Neural cell (in vitro differentiated cells): ENCODE results near the gene NINJ1. TPM values are rescaled to one million over a fixed set of nuclear protein-coding genes. Genes with fewer than 3 reads are reported as not detected.

Source experiments
- H2AFZ ChIP-seq: fragments of 200-600, 300-800 bp; sonication (generic), shearing (Covaris generic); 2 replicates; pipeline ENCODE4 v1.6.0; 2014; ENCODE audit warnings: low read depth, mild to moderate bottlenecking, antibody characterized with exemption, low read length, moderate library complexity
- H3F3A ChIP-seq: fragments of 200-600 bp; shearing (Covaris generic); 2 replicates; pipeline ENCODE4 v1.6.1; 2016; ENCODE audit warnings: mild to moderate bottlenecking, moderate library complexity, mixed read lengths, antibody characterized with exemption, low read length; ENCODE audit not compliant: insufficient read depth, poor library complexity, severe bottlenecking
- H3K27ac ChIP-seq: fragments of 200-600, 300-800 bp; sonication (generic), shearing (Covaris generic); 2 replicates; pipeline ENCODE4 v1.5.1; 2014; ENCODE audit warnings: mild to moderate bottlenecking, low read length, moderate library complexity
- H3K27me3 ChIP-seq: fragments of 300-800, 200-600 bp; sonication (generic), shearing (Covaris generic); 2 replicates; pipeline ENCODE4 v1.6.0; 2014; ENCODE audit warnings: mild to moderate bottlenecking, low read depth, low read length, moderate library complexity; ENCODE audit not compliant: insufficient read depth
- H3K36me3 ChIP-seq: fragments of 300-800, 200-600 bp; sonication (generic), shearing (Covaris generic); 2 replicates; pipeline ENCODE4 v1.5.1; 2014; ENCODE audit warnings: mild to moderate bottlenecking, antibody characterized with exemption, low read length, moderate library complexity; ENCODE audit not compliant: insufficient read depth
- H3K4me2 ChIP-seq: fragments of 300-800, 200-600 bp; sonication (generic), shearing (Covaris generic); 2 replicates; pipeline ENCODE4 v1.6.0; 2014; ENCODE audit warnings: mild to moderate bottlenecking, low read length
- H3K4me3 ChIP-seq: fragments of 300-800, 200-600 bp; sonication (generic), shearing (Covaris generic); 2 replicates; pipeline ENCODE4 v1.5.1; 2014; ENCODE audit warnings: mild to moderate bottlenecking, low read length, moderate library complexity
- H3K79me2 ChIP-seq: fragments of 200-600 bp; shearing (Covaris generic); replicated peaks from 2 replicates; pipeline ENCODE4 v1.6.0; 2014; ENCODE audit warnings: mild to moderate bottlenecking, low read length, moderate library complexity; ENCODE audit not compliant: insufficient read depth
- H3K9ac ChIP-seq: fragments of 300-800, 200-600 bp; sonication (generic), shearing (Covaris generic); 2 replicates; pipeline ENCODE4 v1.6.1; 2016; ENCODE audit warnings: mild to moderate bottlenecking, low read length, mixed read lengths
- H3K9me2 ChIP-seq: fragments of 200-600 bp; shearing (Covaris generic); 2 replicates; pipeline ENCODE4 v1.6.1; 2016; ENCODE audit warnings: mild to moderate bottlenecking, low read length, mixed read lengths; ENCODE audit not compliant: insufficient read depth
- H3K9me3 ChIP-seq: fragments of 200-600, 300-800 bp; sonication (generic), shearing (Covaris generic); 2 replicates; pipeline ENCODE4 v1.6.1; 2016; ENCODE audit warnings: mild to moderate bottlenecking, mixed run types, low read length, moderate library complexity, mixed read lengths
- H4K20me1 ChIP-seq: fragments of 200-600 bp; shearing (Covaris generic); 2 replicates; pipeline ENCODE4 v1.6.1; 2016; ENCODE audit warnings: mild to moderate bottlenecking, mixed run types; ENCODE audit not compliant: insufficient read depth
- CTCF ChIP-seq: fragments of 450-650 bp; IDR thresholded peaks from 2 replicates; pipeline ENCODE4 v1.5.1; 2014; ENCODE audit warnings: antibody characterized with exemption, mild to moderate bottlenecking, moderate library complexity; ENCODE audit not compliant: poor library complexity, severe bottlenecking
- EP300 ChIP-seq: fragments of 450-650 bp; conservative IDR thresholded peaks from 2 replicates; pipeline ENCODE4 v1.6.1; 2014; ENCODE audit warnings: antibody characterized with exemption, mild to moderate bottlenecking, moderate library complexity; ENCODE audit not compliant: poor library complexity, severe bottlenecking
- EZH2 ChIP-seq: fragments of 200-600, 300-800 bp; shearing (Covaris generic), sonication (generic); IDR thresholded peaks from 2 replicates; pipeline ENCODE4 v1.6.1; 2014; ENCODE audit warnings: antibody characterized with exemption, low read length, borderline replicate concordance, mild to moderate bottlenecking; ENCODE audit not compliant: insufficient read depth, poor library complexity, severe bottlenecking
- MXI1 ChIP-seq: fragments of 450-650 bp; conservative IDR thresholded peaks from 2 replicates; pipeline ENCODE4 v1.6.1; 2014; ENCODE audit warnings: antibody characterized with exemption, mild to moderate bottlenecking; ENCODE audit not compliant: poor library complexity, severe bottlenecking
- POLR2AphosphoS5 ChIP-seq: IDR thresholded peaks from 2 replicates; pipeline ENCODE4 v1.6.1; 2012
- RAD21 ChIP-seq: fragments of 450-650 bp; conservative IDR thresholded peaks from 2 replicates; pipeline ENCODE4 v1.6.1; 2014; ENCODE audit warnings: antibody characterized with exemption, mild to moderate bottlenecking, moderate library complexity
- REST ChIP-seq: IDR thresholded peaks from 2 replicates; pipeline ENCODE4 v1.6.1; 2012; ENCODE audit warnings: borderline replicate concordance
- SMC3 ChIP-seq: fragments of 450-650 bp; conservative IDR thresholded peaks from 2 replicates; pipeline ENCODE4 v1.6.1; 2014; ENCODE audit warnings: antibody characterized with exemption, mild to moderate bottlenecking, moderate library complexity; ENCODE audit not compliant: poor library complexity
- TAF1 ChIP-seq: IDR thresholded peaks from 2 replicates; pipeline ENCODE4 v1.6.1; 2012; ENCODE audit warnings: low read depth
- polyA plus RNA-seq: library from polyadenylated mRNA; depleted of rRNA; stranded (reverse); fragments of >200 nt; gene quantifications from 2 replicates; pipeline ENCODE4 v1.2.3, GENCODE V29; 2014

Gene NINJ1
- polyA plus RNA-seq, 1 donor from 2014 or later, result 2.7 TPM

- H3K4me3 ChIP-seq, result no peak overlapping the region
- H3K9me2 ChIP-seq, result no peaks in the 10 kb centered on the region
- no peak for TF ChIP-seq RAD21
- no peak for TF ChIP-seq EZH2
- no peak for TF ChIP-seq MXI1
- no peak for TF ChIP-seq CTCF
- no peak for TF ChIP-seq REST
- TF ChIP-seq TAF1, result no peak
- no peak for TF ChIP-seq EP300
- TF ChIP-seq SMC3, result no peak
- TF ChIP-seq POLR2AphosphoS5, result no peak
- no peaks in the 10 kb centered on the region for H3F3A ChIP-seq
- H3K9ac ChIP-seq, result no peak overlapping the region
- H2AFZ ChIP-seq, result no peak overlapping the region
- H3K27ac ChIP-seq, result no peak overlapping the region
- H3K79me2 ChIP-seq, result peaks cover 4% of the 10 kb centered on the region
- H3K4me2 ChIP-seq, result no peak overlapping the region
- H3K36me3 ChIP-seq, result no peaks in the 10 kb centered on the region
- H3K27me3 ChIP-seq, result no peaks in the 10 kb centered on the region
- no peaks in the 10 kb centered on the region for H4K20me1 ChIP-seq
- H3K9me3 ChIP-seq, result no peaks in the 10 kb centered on the region
These were observed 34.3 kb downstream of the NINJ1 start for GRCh38 chr9:93099551-93100275.

GRCh38 chr9:93098236-93098946, 35.7 kb downstream of the NINJ1 start:
- Histone ChIP-seq H3K79me2 (peaks cover 4% of the 10 kb centered on the region), H3K27ac (no peak overlapping the region)

More at GRCh38 chr9:93098236-93098946, 35.7 kb downstream of the NINJ1 start:
- Histone ChIP-seq H3K4me3 (no peak overlapping the region), H3F3A (no peaks in the 10 kb centered on the region), H3K4me2 (no peak overlapping the region), H3K36me3 (no peaks in the 10 kb centered on the region), H4K20me1 (no peaks in the 10 kb centered on the region), H2AFZ (no peak overlapping the region), H3K9me2 (no peaks in the 10 kb centered on the region), H3K9ac (no peak overlapping the region), H3K9me3 (no peaks in the 10 kb centered on the region), H3K27me3 (no peaks in the 10 kb centered on the region)
- TF ChIP-seq REST (no peak), EZH2 (no peak), MXI1 (no peak), POLR2AphosphoS5 (no peak), TAF1 (no peak), EP300 (no peak)
